ENCODE measurements around the gene FLT3.
"Not testable (repeated sequence)": the region's sequence is repeated elsewhere in the genome, so short reads cannot be mapped to it uniquely, and the experiment has no call there.

The FLT3 gene

DNA sequence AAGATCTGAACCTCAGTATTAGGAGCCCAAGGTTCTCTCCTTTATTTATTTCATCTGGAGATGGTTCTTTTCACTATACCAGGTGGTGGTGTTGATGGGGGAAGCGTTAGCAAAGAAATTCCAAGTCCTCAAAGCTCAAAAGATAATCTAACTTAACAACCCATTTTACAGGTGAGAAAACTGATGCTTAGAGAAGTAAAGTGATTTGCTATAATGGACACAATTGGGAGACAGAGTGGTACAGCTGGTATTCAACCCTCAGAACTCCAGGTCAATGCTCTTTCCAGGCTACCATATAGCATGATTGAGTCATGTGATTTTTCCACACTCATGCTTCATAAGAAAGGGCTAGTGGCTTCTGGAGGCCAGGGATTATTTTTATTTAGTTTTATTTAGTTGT is 86.9 kb downstream of the FLT3 start:
- DNase-seq (ENCODE audit: low read depth), result no peak
- in situ Hi-C loops (cut with HindIII; ENCODE audit: low sequenced_read_pairs), result no loop called here
- H3K4me3 ChIP-seq (ENCODE audit: low read depth, low read length), result no peak overlapping the region
- TF ChIP-seq, protein P1, sequence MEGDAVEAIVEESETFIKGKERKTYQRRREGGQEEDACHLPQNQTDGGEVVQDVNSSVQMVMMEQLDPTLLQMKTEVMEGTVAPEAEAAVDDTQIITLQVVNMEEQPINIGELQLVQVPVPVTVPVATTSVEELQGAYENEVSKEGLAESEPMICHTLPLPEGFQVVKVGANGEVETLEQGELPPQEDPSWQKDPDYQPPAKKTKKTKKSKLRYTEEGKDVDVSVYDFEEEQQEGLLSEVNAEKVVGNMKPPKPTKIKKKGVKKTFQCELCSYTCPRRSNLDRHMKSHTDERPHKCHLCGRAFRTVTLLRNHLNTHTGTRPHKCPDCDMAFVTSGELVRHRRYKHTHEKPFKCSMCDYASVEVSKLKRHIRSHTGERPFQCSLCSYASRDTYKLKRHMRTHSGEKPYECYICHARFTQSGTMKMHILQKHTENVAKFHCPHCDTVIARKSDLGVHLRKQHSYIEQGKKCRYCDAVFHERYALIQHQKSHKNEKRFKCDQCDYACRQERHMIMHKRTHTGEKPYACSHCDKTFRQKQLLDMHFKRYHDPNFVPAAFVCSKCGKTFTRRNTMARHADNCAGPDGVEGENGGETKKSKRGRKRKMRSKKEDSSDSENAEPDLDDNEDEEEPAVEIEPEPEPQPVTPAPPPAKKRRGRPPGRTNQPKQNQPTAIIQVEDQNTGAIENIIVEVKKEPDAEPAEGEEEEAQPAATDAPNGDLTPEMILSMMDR (IDR thresholded peaks at IDR 0.05; ENCODE audit: low read depth, low read length, missing control alignments), result no peak

DNA sequence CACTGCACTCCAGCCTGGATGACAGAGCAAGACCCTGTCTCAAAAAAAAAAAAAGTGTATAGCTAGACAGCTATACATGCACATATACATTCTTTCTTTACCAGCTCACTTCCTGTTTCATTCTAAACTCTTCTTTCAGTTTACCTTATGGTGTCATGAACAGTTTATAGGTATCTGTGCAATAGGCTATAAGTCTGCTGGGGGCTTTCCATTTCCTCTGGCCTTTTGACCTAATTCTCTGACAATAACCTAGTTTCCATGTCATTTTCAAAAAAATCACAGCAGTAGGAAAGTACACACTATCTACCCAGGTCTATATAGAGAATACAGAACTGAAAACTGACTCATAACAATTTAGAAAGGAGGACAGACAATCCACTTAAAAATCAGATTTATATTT is 87.5 kb downstream of the FLT3 start:
- in situ Hi-C loops (cut with HindIII; ENCODE audit: low sequenced_read_pairs), result no loop called here
- TF ChIP-seq, protein P1 (IDR thresholded peaks at IDR 0.05; ENCODE audit: low read depth, low read length, missing control alignments), result no peak
- DNase-seq (ENCODE audit: low read depth), result no peak
- no peak overlapping the region for H3K4me3 ChIP-seq (ENCODE audit: low read depth, low read length)

DNA sequence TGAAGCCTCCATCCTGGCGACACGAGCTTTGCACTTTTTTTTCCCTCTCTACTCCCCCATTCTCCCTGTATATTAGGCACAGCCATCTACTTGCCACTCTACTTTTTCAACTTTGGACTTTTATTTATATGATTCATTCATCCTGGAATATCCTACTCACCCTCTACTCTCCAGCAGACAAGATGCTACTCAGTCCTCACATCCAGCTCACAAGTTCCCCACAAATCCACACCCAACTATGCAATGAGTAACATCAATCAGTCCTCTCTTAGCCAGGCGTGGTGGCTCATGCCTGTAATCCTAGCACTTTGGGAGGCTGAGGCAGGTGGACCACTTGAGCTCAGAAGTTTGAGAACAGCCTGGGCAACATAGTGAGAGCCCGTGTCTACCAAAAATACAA is 88.0 kb downstream of the FLT3 start:
- TF ChIP-seq, protein P1 (IDR thresholded peaks at IDR 0.05; ENCODE audit: low read depth, low read length, missing control alignments), result no peak
- no peak for DNase-seq (ENCODE audit: low read depth)
- in situ Hi-C loops (cut with HindIII; ENCODE audit: low sequenced_read_pairs), result no loop called here
- H3K4me3 ChIP-seq (ENCODE audit: low read depth, low read length), result no peak overlapping the region

DNA sequence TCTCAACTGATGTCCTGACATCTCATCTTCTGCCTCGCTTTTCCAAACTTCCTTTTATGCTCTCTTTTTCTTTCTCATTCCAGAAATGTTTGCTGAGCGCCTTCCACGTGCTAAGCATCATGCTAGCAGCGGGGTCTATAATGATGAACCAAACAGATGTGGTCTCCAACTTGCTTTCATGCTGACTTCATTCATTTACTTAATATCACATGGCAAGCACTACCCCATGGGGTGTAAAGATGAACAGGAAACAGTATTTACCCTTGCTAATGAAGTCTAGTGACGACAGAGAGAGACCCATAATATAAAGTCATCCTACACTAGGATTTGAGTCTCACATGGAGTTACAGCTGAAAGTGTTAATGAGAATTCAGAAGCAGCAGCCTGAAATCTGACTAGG is 90.3 kb downstream of the FLT3 start:
- no peak for DNase-seq (ENCODE audit: low read depth)
- in situ Hi-C loops (cut with HindIII; ENCODE audit: low sequenced_read_pairs), result no loop called here
- TF ChIP-seq, protein P1 (IDR thresholded peaks at IDR 0.05; ENCODE audit: low read depth, low read length, missing control alignments), result no peak
- H3K4me3 ChIP-seq (ENCODE audit: low read depth, low read length), result no peak overlapping the region

DNA sequence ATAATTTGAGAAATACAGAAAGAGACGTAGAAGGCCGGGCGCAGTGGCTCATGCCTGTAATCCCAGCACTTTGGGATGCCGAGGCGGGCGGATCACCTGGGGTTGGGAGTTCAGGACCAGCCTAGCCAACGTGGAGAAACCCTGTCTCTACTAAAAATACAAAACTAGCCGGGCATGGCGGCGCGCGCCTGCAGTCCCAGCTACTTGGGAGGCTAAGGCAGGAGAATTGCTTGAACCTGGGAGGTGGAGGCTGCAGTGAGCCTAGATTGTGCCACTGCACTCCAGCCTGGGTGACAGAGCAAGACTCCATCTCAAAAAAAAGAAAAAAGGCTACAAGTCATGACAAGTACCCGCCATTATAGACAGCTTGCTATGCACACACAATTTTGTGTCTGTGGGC is 95.4 kb downstream of the FLT3 start:
- in situ Hi-C loops (cut with HindIII; ENCODE audit: low sequenced_read_pairs), result not testable (repeated sequence)

DNA sequence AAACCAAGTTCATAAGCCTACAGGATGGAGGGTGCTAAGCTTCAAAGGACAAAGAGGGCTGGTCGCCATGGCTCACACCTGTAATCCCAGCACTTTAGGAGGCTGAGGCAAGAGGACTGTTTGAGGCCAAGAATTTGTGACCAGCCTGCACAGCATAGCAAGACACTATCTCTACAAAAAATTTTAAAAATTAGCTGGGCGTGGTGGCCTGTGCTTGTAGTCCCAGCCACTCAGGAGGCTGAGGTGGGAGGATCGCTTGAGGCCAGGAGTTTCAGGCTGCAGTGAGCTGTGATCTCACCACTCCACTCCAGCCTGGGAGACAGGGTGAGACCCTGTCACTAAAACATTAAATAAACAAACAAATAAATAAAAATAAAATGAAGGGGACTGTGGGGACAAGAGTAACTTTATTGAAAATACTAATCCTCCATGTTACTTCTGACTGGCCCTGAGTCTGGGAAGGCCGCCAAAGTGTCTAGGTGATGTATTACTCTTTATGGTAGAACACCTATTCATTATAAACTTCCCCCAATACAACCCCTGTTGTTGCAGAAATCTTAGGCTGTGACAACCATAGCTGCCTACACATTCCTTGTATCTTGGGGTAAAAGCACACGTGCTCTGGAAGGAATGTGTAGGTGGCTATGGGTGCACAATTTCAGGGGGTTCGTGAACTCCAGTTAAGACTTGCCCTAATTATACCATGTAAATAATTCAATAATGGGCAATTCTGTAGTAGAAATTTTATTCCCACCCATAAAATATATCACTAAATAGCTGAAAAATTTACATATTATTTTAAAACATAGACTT is 97.3 kb downstream of the FLT3 start:
- TF ChIP-seq, protein P1 (IDR thresholded peaks at IDR 0.05; ENCODE audit: low read depth, low read length, missing control alignments), result no peak
- in situ Hi-C loops (cut with HindIII; ENCODE audit: low sequenced_read_pairs), result no loop called here
- DNase-seq (ENCODE audit: low read depth), result no peak
- H3K4me3 ChIP-seq (ENCODE audit: low read depth, low read length), result no peak overlapping the region

More for the DNA sequence above, 95.4 kb downstream of the FLT3 start:
- not testable (repeated sequence) for DNase-seq (ENCODE audit: low read depth); H3K4me3 ChIP-seq (ENCODE audit: low read depth, low read length)

DNA sequence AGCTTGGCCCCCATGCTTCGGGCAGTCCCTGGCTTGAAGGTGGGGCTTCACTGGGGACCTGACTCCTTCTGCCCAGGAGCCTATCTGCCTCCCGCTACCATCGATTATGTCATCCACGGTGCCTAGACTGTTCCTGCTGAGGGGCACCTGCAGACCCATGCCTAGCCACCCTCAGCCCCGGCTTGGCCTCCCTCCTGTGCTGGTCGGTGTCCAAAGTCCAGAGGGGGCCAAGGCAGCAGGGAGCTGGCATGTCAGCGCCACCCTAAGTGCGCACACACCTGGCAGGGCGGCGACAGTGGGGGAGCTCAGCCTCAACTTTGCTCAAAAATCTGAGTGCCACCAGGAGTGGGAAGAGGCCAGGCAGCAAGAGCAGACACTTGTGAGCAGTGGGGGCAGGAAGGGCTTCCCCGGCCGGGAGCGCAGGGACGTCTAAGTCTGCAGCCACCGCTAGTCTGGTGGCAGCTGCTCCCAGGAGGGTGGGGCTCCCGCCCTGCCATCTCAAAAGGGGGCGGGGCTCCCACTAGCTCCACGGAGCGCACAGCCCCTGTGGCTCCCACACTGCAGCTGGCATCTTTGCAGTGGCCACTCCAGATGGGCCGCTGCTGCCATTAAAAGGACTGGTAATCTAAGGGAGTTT is 98.4 kb downstream of the FLT3 start:
- DNase-seq (ENCODE audit: low read depth), result no peak
- TF ChIP-seq, protein P1 (IDR thresholded peaks at IDR 0.05; ENCODE audit: low read depth, low read length, missing control alignments), result no peak
- no peak overlapping the region for H3K4me3 ChIP-seq (ENCODE audit: low read depth, low read length)
- in situ Hi-C loops (cut with HindIII; ENCODE audit: low sequenced_read_pairs), result no loop called here

All from astrocyte of the cerebellum (primary cell).